ENCODE results near the gene BCL2.

DNA sequence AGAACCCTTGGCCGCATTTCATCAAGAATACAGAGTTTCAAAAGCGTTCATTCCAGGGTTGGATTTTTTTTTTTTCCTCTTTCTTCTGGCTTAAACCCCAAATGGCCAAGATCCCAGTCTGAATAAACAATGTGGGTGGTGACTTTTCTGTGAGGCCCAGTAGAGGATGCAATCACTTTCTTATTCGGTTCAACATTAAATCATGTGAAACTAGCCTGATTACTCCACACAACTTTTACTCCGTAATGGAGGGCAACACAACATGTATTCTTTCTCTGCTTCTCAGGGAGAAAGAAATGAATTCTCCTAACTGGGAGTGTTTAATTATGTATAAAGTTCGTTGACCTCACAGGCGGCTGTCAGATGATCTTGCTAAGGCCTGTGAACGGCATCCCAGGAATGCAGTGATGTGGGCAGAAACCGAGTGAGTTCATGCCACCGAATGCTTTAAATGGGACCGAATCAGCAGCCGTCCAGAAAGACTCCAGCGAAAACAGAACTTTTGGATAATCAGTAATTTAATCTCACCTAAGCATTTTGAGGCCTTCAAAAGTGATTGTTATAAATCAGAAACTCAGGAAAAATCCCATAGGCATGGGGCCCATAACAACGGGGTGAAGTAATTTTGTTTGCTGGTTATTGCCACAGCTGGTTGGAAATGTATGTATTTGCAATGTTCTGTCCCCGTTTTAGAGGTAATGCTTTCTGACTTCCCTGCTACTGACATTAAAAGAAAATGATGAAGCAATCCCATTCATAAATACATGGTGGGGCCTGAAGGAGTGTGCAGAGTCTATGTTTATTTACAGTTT, 81.5 kb downstream of the BCL2 start:
- TF ChIP-seq CTCF (conservative IDR thresholded peaks at IDR 0.05): no peak; the same call in 1 of the 2 replicates
- TF ChIP-seq ZFX (IDR thresholded peaks at IDR 0.05): no peak

Data from C4-2B (cell line).